GM13977 (cell line): ENCODE measurements around the gene ADAMTS12.

Experiments used
- DNase-seq: peaks from one replicate; pipeline ENCODE4 v3.0.0; 2012; ENCODE audit warnings: low spot score
- CTCF ChIP-seq: IDR thresholded peaks from 2 replicates; pipeline ENCODE4 v1.5.1; 2012; ENCODE audit warnings: mild to moderate bottlenecking, control low read depth; ENCODE audit not compliant: insufficient read depth; ENCODE audit errors: extremely low read depth, missing control alignments
- in situ Hi-C: fragments of 300-500 bp; cut with MboI; formaldehyde crosslinking; loops from one replicate; pipeline ENCODE4 v1.12.0; 2022; ENCODE audit warnings: low sequenced_read_pairs, low pct_unique_long_range_greater_than_20kb, mixed read lengths, inconsistent platforms; ENCODE audit not compliant: unreplicated experiment

Gene ADAMTS12

GRCh38 chr5:33890131-33891032 is 1.4 kb downstream of the ADAMTS12 start:
- DNase-seq: peak; percentile 46
- TF ChIP-seq CTCF: no peak
- in situ Hi-C loops: no loop called here

GRCh38 chr5:33888587-33888986 is 3.2 kb downstream of the ADAMTS12 start:
- no peak for TF ChIP-seq CTCF
- DNase-seq: no peak
- in situ Hi-C loops: no loop called here

GRCh38 chr5:33887268-33887667 is 4.5 kb downstream of the ADAMTS12 start:
- no peak for DNase-seq
- TF ChIP-seq CTCF: no peak
- in situ Hi-C loops: no loop called here

GRCh38 chr5:33886283-33886682 is 5.5 kb downstream of the ADAMTS12 start:
- in situ Hi-C loops: no loop called here
- TF ChIP-seq CTCF: no peak
- no peak for DNase-seq

GRCh38 chr5:33885679-33886078 is 6.1 kb downstream of the ADAMTS12 start:
- in situ Hi-C loops: no loop called here
- DNase-seq: no peak
- TF ChIP-seq CTCF: no peak

- in situ Hi-C loops: no loop called here
- DNase-seq: no peak
- no peak for TF ChIP-seq CTCF
Observed at GRCh38 chr5:33883482-33883881, 8.3 kb downstream of the ADAMTS12 start.

GRCh38 chr5:33880319-33880718 is 11.5 kb downstream of the ADAMTS12 start:
- TF ChIP-seq CTCF: no peak
- no peak for DNase-seq
- in situ Hi-C loops: no loop called here
